Kidney epithelial cell (primary cell): ENCODE results near the gene SOD1. TPM values are rescaled to one million over a fixed set of nuclear protein-coding genes. Genes with fewer than 3 reads are reported as not detected.
"Not testable (repeated sequence)": the region's sequence is repeated elsewhere in the genome, so short reads cannot be mapped to it uniquely, and the experiment has no call there.

ENCODE experiments used
- DNase-seq: peaks from one replicate; pipeline ENCODE4 v3.0.0-alpha.2; 2010; ENCODE audit warnings: low read depth
- H3K27me3 ChIP-seq: 2 replicates; pipeline ENCODE4 v1.6.0; 2011; ENCODE audit warnings: low read length; ENCODE audit not compliant: control insufficient read depth, insufficient read depth
- H3K36me3 ChIP-seq: 2 replicates; pipeline ENCODE4 v1.5.1; 2011; ENCODE audit warnings: low read length; ENCODE audit not compliant: control insufficient read depth, insufficient read depth
- H3K4me3 ChIP-seq: 2 replicates; pipeline ENCODE4 v1.5.1; 2011; ENCODE audit warnings: low read depth, mild to moderate bottlenecking, control low read depth, low read length
- CTCF ChIP-seq: IDR thresholded peaks from 2 replicates; pipeline ENCODE4 v1.5.1; 2011; ENCODE audit warnings: mild to moderate bottlenecking, moderate library complexity, low read length, control low read depth, inconsistent platforms; ENCODE audit not compliant: insufficient read depth, poor library complexity, severe bottlenecking
- total RNA-seq: library from RNA; depleted of rRNA; stranded (reverse); fragments of >200 nt; gene quantifications from 2 replicates; pipeline ENCODE4 v1.2.3, GENCODE V29; 2015

Gene SOD1
- total RNA-seq, 1 donor from 2014 or later: 121 TPM

- no peak overlapping the region for H3K4me3 ChIP-seq
- DNase-seq: no peak
- H3K27me3 ChIP-seq: no peaks in the 10 kb centered on the region
- peaks cover 2% of the 10 kb centered on the region for H3K36me3 ChIP-seq
- no peak for TF ChIP-seq CTCF
Observed at GRCh38 chr21:31658053-31658452, 1.4 kb upstream of the SOD1 start.

- Histone ChIP-seq H3K36me3 (peaks cover 2% of the 10 kb centered on the region), H3K27me3 (no peaks in the 10 kb centered on the region), H3K4me3 (peak overlapping the region; percentile 98)
- no peak for TF ChIP-seq CTCF
- no peak for DNase-seq
Observed at GRCh38 chr21:31659286-31659535, 282 bp upstream of the SOD1 start.

GRCh38 chr21:31660259-31660565 is 719 bp downstream of the SOD1 start:
- peaks cover 2% of the 10 kb centered on the region for H3K36me3 ChIP-seq
- no peaks in the 10 kb centered on the region for H3K27me3 ChIP-seq
- peak overlapping the region; percentile 98 for H3K4me3 ChIP-seq
- DNase-seq: no peak
- no peak for TF ChIP-seq CTCF

GRCh38 chr21:31660591-31660990 is 1.1 kb downstream of the SOD1 start:
- peaks cover 2% of the 10 kb centered on the region for H3K36me3 ChIP-seq
- H3K4me3 ChIP-seq: peak overlapping the region; percentile 98
- no peaks in the 10 kb centered on the region for H3K27me3 ChIP-seq
- TF ChIP-seq CTCF: no peak
- no peak for DNase-seq

- peaks cover 2% of the 10 kb centered on the region for H3K36me3 ChIP-seq
- H3K4me3 ChIP-seq: no peak overlapping the region
Observed at GRCh38 chr21:31663584-31664249, 4.2 kb downstream of the SOD1 start.

GRCh38 chr21:31665397-31665796 is 5.9 kb downstream of the SOD1 start:
- Histone ChIP-seq H3K4me3 (no peak overlapping the region), H3K27me3 (no peaks in the 10 kb centered on the region), H3K36me3 (peaks cover 2% of the 10 kb centered on the region)
- no peak for TF ChIP-seq CTCF
- no peak for DNase-seq

More at GRCh38 chr21:31663584-31664249, 4.2 kb downstream of the SOD1 start:
- TF ChIP-seq CTCF: no peak
- H3K27me3 ChIP-seq: no peaks in the 10 kb centered on the region
- no peak for DNase-seq

- H3K36me3 ChIP-seq: not testable (repeated sequence)
Observed at GRCh38 chr21:31665869-31666268, 6.4 kb downstream of the SOD1 start.

More at GRCh38 chr21:31665869-31666268, 6.4 kb downstream of the SOD1 start:
- not testable (repeated sequence) for DNase-seq, H3K27me3 ChIP-seq, H3K4me3 ChIP-seq
